GM21737 (cell line): ENCODE data around the gene ZGLP1.
"Not testable (repeated sequence)": the region's sequence is repeated elsewhere in the genome, so short reads cannot be mapped to it uniquely, and the experiment has no call there.

Experiments
- ATAC-seq: cut with Tn5 transposase; IDR thresholded peaks from one replicate; pipeline ENCODE4 v1.9.1; 2021; ENCODE audit warnings: mild to moderate bottlenecking, moderate library complexity; ENCODE audit not compliant: unreplicated experiment

ZGLP1 gene

GRCh38 chr19:10282043-10282442 is 27.6 kb downstream of the ZGLP1 start:
- ATAC-seq, result not testable (repeated sequence)

- no peak for ATAC-seq
Measured at GRCh38 chr19:10279737-10280442, 29.7 kb downstream of the ZGLP1 start.

- no peak for ATAC-seq
Measured at GRCh38 chr19:10278935-10279334, 30.7 kb downstream of the ZGLP1 start.

GRCh38 chr19:10277795-10278589 is 31.6 kb downstream of the ZGLP1 start:
- ATAC-seq, result no peak

GRCh38 chr19:10274589-10274988 is 35.0 kb downstream of the ZGLP1 start:
- ATAC-seq, result no peak

- no peak for ATAC-seq
Measured at GRCh38 chr19:10271543-10272086, 38.0 kb downstream of the ZGLP1 start.

GRCh38 chr19:10270616-10271394 is 38.8 kb downstream of the ZGLP1 start, which contains the start of gene ICAM1:
Gene ICAM1, plus strand, starts transcription at chr19:10271120. Its CDS starts 40 bp downstream, at chr19:10271160.
- ATAC-seq, result no peak

- ATAC-seq, result no peak
Measured at GRCh38 chr19:10270180-10270615, 39.4 kb downstream of the ZGLP1 start.

GRCh38 chr19:10269333-10270179 is 40.1 kb downstream of the ZGLP1 start:
- no peak for ATAC-seq

- ATAC-seq, result no peak
Measured at GRCh38 chr19:10268071-10268470, 41.5 kb downstream of the ZGLP1 start.

GRCh38 chr19:10266706-10267105 is 42.9 kb downstream of the ZGLP1 start:
- ATAC-seq, result no peak

GRCh38 chr19:10262771-10263170 is 46.8 kb downstream of the ZGLP1 start:
- ATAC-seq, result no peak

GRCh38 chr19:10260141-10260584 is 49.5 kb downstream of the ZGLP1 start:
- ATAC-seq, result no peak

- ATAC-seq, result no peak
Measured at GRCh38 chr19:10259162-10259905, 50.3 kb downstream of the ZGLP1 start.

- no peak for ATAC-seq
Measured at GRCh38 chr19:10258080-10258710, 51.4 kb downstream of the ZGLP1 start.

GRCh38 chr19:10256970-10257615 is 52.5 kb downstream of the ZGLP1 start:
- no peak for ATAC-seq

GRCh38 chr19:10256551-10256950 is 53.1 kb downstream of the ZGLP1 start:
- ATAC-seq, result no peak

GRCh38 chr19:10255358-10255757 is 54.3 kb downstream of the ZGLP1 start:
- no peak for ATAC-seq
